ENCODE data around the gene ARHGAP15.

Gene ARHGAP15

DNA sequence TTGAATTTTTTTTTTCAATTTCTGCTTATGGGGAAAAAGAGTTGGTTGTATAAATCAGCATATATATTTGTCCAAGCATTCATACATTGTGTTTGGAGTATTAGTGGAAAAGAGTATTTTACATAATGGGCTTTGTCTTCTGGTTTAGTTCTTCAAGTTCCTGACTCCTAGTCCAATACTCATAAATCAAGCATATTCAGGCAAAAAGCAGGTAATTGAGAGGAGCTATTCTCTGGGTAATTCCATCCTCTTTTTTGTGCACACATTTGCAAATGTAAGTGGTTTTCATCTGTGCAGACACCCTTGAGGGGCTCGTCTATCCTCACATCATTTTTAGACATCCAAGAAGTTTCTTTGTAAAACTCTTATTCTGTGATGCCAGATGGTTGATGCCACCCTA is 337.2 kb downstream of the ARHGAP15 start:
- no peak overlapping the region for H3K27ac ChIP-seq
- TF ChIP-seq, protein P1, sequence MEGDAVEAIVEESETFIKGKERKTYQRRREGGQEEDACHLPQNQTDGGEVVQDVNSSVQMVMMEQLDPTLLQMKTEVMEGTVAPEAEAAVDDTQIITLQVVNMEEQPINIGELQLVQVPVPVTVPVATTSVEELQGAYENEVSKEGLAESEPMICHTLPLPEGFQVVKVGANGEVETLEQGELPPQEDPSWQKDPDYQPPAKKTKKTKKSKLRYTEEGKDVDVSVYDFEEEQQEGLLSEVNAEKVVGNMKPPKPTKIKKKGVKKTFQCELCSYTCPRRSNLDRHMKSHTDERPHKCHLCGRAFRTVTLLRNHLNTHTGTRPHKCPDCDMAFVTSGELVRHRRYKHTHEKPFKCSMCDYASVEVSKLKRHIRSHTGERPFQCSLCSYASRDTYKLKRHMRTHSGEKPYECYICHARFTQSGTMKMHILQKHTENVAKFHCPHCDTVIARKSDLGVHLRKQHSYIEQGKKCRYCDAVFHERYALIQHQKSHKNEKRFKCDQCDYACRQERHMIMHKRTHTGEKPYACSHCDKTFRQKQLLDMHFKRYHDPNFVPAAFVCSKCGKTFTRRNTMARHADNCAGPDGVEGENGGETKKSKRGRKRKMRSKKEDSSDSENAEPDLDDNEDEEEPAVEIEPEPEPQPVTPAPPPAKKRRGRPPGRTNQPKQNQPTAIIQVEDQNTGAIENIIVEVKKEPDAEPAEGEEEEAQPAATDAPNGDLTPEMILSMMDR (conservative IDR thresholded peaks at IDR 0.05) = no peak

- H3K27ac ChIP-seq = no peak overlapping the region
- TF ChIP-seq, protein P1 (conservative IDR thresholded peaks at IDR 0.05) = no peak
Measured at GRCh38 chr2:143467011-143467410, 337.8 kb downstream of the ARHGAP15 start.

GRCh38 chr2:143468341-143468888 is 339.2 kb downstream of the ARHGAP15 start:
- no peak overlapping the region for H3K27ac ChIP-seq
- TF ChIP-seq, protein P1 (conservative IDR thresholded peaks at IDR 0.05) = no peak

DNA sequence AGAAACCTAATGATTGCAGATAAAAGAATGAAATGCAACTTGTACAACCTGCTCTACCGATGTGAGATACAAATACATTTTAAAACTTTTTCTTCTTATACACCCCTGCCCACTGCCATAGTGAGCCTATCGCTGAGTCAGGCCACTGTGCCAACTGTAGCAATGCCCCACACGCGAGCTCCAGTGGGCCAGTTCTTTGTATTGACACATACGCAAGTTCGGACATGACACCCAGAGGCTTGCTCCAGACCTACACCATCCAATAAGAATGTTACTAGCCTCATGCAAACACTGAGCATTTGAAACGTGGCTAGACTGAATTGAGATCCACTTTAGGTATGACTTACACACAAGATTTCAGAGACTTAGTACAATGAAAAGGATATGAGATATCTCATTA is 340.1 kb downstream of the ARHGAP15 start:
- TF ChIP-seq, protein P1 (conservative IDR thresholded peaks at IDR 0.05) = no peak
- H3K27ac ChIP-seq = no peak overlapping the region

DNA sequence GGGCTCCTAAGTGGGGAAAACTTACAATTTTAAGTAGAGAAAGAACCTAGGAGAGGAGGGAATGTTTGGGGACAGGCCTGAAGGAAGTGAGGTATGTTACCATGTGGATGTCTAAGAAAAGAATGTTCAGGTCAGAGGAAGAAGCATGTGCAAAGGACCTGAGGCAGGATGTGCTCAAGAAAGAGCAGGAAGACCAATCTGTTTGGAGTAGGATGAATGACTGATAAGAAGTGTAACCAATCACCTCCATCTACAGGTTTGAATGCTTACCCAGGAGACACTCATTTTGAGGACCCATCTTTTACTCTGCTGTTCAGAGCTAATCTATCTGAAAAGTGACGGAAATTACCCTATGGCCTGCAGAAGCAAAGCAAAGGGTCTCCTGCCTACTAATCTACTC is 342.3 kb downstream of the ARHGAP15 start:
- H3K27ac ChIP-seq = no peak overlapping the region
- TF ChIP-seq, protein P1 (conservative IDR thresholded peaks at IDR 0.05) = no peak

- TF ChIP-seq, protein P1 (conservative IDR thresholded peaks at IDR 0.05) = no peak
- H3K27ac ChIP-seq = no peak overlapping the region
Measured at GRCh38 chr2:143473216-143473615, 344.0 kb downstream of the ARHGAP15 start.

DNA sequence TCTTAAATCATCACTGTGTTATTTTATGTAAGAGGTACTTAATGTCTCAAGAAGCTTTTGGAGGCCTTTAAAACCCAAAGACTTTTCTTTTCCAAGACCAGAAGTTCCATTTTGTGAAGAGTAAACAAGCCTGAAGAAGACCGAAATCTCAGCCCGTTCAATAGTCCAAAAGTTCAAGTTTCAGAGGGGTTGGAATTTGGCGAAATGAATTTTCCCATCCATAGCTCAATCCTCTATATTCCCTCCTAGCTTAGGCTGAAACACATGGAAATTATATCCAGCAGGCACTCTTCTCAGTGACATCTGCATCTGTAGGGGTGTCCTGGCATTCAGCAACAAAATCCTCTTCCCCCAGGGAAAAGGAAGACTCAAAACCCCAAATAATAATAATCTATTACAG is 344.6 kb downstream of the ARHGAP15 start:
- no peak overlapping the region for H3K27ac ChIP-seq
- TF ChIP-seq, protein P1 (conservative IDR thresholded peaks at IDR 0.05) = no peak
